NK-92 treated with Interleukin-12 subunit alpha and Interleukin-12 subunit beta, amount 100 ng/mL, for 24 hours (cell line): ENCODE data around the gene ST6GALNAC3.
"Not testable (repeated sequence)": the region's sequence is repeated elsewhere in the genome, so short reads cannot be mapped to it uniquely, and the experiment has no call there.

Experiments
- DNase-seq: peaks from one replicate; lab custom pipeline; 2025; lab: John Stamatoyannopoulos, UW

ST6GALNAC3 gene

GRCh38 chr1:76340056-76340455, 265.5 kb downstream of the ST6GALNAC3 start:
- no peak for DNase-seq

- not testable (repeated sequence) for DNase-seq
Measured at GRCh38 chr1:76341816-76342215, 267.3 kb downstream of the ST6GALNAC3 start.

GRCh38 chr1:76343356-76343755, 268.8 kb downstream of the ST6GALNAC3 start:
- no peak for DNase-seq

- no peak for DNase-seq
Measured at GRCh38 chr1:76351655-76352054, 277.1 kb downstream of the ST6GALNAC3 start.

DNA sequence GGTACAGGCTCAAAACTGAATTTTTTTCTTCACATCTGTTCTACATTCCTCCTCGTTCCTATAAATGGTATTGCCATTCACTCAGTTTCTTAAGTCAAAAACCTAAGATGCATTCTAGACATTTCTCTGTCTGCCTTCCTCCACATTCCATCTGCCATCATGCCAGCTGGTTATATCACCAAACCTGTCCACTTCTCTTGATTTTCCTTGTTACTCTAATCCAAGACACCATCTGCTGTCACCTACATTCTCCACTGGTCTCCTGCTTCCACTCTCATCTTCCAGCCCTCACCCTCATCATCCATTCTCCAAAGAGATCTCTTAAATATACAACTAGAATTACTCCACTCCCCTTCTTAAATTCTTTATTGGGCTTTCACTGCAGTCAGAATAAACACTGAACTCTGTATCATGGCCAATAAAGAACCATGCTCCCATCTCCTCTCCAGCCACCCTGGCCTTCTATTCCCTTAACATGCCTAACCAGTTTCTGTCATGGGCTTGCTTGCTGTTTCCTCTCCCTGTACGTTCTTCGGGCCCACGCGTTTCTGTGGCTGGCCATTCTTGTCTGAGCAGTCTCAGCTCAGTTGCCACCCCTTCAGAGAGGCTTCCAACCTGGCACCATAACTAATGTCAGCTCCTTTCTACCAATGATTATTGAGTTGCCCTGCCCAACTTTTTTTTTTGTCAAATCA, 278.3 kb downstream of the ST6GALNAC3 start:
- DNase-seq: no peak

DNA sequence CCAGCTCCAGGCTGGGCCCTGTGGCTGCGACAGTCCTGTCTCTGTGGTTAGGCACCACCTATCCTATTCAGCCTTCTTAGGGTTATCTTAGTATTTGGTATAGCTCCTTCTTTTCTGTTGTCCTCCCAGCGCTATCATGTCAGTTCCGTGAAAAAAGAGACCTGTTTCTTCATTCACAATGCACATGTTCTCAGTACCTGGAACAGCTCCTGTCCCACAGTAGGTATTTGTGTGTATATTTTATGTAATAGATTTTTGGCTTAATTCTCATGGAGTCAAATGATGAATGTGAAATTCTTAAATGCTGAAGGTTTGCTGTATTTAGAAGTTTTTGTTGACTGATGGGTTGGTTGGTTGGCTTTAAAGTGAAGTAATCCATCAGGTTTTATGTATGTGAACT, 279.7 kb downstream of the ST6GALNAC3 start:
- no peak for DNase-seq

DNA sequence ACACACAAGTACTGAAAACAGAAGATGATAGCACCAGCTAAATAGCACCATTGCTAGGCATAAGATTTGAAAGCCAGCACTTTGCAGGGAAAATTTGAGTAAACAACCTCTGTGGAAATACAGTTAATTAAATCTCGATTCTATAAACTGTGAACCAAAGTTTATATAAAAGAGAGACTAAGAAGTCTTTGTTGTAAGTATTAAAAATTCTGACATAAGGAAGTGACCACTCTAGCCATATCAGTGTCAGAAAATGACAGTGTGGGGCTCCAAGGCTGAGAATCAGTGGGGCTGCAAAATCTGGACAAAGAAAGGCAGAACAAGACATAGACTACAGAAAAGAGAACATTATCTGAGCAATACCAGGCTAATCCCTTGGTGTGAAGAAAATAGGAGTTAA, 292.2 kb downstream of the ST6GALNAC3 start:
- no peak for DNase-seq

DNA sequence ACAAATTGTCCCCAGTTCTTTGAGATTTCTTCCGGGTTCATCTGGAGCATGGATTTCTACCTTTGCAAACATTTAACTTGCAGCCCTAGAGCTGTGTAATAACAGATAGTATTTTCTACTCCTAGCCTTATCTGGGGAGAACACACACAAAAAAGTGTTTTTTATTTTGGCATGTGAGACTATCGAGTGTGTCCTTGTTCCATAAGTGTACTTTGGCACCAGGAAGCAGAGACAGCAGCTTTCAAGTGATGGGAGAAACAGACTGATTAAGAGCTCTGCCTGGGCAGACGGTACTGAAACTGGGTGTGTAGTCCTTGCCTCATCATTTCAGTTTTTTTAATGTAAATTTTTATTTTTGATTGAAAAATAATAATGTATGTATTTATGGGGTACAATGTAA, 297.4 kb downstream of the ST6GALNAC3 start:
- DNase-seq: no peak

DNA sequence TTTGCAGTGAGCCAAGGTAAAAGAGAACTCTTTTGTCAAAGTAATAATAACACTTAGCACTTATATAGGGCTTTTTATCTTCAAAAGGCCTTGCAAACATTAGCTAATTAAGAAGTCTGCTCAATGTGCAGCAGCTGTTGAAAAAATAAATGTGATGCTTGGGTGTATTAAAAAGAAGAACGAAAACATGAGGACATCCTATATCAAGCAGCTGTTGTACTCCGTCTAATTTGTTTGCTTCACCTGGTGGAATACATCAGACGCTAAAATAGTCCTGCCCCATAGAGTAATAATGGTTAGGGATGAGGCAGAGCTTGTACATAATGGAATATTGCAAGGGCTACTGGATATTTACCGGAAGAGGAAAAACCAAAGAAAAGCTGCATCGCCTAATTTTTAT, 299.5 kb downstream of the ST6GALNAC3 start:
- no peak for DNase-seq

DNA sequence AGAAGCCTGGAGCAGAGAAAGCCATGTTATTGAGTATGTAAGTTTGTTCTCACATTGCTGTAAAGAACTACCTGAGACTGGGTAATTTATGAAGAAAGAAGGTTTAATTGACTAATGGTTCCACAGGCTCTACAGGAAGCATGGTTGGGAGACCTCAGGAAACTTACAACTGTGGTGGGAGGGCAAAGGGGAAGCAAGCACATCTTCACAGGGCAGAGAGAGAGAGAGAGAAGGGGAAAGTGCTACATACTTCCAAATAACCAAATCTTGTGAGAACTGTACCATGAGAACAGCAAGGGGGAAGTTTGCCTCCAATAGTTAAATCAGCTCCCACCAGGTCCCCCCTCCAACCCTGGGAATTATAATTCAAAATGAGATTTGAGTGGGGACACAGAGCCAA, 302.7 kb downstream of the ST6GALNAC3 start:
- DNase-seq: no peak

DNA sequence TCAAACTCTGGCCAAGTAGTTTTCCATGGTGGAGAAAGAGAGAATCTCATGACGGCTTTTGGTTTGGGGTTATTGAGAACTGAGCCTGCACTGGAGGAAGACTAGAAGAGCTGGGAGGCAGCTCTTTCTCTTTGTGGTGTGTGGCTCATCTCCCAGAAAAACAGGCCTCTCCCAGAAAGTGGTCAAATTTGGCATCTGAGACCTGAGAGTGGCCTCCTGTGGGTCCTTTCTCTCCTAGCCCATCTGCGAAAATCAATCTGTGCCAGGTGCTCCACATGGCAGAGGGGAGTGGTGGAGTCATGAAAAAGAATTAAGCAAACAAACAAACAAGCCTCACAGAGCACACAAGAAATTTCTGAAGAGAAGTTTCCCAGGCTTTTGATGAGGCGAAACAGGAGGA, 305.0 kb downstream of the ST6GALNAC3 start:
- no peak for DNase-seq

DNA sequence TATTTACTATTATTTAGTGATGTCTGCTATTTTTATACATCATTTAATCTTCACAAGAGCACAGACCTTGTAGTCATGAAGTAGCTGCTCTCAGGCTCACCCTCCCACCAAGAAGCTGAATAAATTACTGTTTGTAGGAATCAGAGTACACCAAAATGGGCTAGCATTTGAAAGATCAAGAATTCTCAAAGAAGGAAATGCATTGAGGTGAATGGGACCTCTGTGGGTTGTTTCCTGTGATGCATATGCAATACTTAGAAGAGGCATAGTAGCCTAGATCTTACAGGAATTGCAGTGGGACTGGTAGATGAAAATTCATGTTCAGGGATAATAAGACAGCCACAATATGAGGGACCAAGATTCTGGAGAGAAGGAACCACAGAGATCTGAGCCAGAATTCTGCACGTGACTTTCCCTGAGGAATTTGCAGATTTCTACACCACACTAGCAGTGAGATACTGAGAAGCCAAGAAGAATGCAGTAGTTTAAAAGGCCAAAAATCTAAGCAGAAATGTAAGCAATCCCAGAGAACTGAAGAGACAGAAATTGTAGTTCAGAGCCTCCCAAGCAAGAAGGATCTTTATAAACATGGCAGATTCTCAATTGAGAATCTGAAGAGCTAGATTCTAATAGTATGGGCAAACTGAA, 307.0 kb downstream of the ST6GALNAC3 start:
- DNase-seq: no peak

GRCh38 chr1:76388261-76388660, 313.7 kb downstream of the ST6GALNAC3 start:
- DNase-seq: no peak

DNA sequence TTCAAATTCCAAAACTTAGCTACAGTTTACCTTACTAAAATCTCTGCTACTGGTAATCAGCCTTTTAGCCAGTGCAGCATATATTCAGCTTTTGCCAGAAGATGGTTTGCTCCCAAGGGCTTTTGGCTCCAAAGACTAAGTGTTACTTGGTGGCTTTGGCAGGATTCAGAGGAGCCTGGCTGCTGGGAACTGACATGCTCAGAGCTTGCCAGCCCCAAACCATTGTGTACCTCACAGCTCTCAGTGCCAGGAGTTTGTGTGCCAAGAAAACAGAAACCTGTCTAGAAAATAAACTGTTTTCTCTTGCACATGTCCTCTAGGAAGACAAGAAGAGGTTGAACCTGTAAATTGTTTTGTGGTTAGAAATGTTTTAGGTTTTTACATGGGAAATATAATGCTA, 315.9 kb downstream of the ST6GALNAC3 start:
- DNase-seq: no peak

- DNase-seq: no peak
Measured at GRCh38 chr1:76395059-76395458, 320.5 kb downstream of the ST6GALNAC3 start.

DNA sequence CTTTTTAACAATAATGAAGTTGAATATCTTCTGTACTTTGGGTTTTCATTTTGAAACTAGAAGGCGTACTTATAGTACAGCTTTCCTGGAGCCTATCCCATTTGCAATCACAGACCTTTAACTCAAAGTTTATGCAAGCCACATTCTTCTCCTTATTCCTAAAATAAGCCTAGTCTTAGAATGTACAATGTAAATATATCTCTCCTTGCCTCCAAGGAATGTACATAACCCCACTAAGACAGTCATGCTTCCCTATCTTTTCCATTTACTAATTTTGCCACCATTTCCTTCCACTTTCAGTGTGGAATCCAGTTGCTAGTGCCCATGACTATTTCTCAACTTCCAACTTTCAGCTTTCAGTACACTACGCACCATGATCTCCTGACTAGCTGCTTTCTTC, 327.6 kb downstream of the ST6GALNAC3 start:
- DNase-seq: no peak

DNA sequence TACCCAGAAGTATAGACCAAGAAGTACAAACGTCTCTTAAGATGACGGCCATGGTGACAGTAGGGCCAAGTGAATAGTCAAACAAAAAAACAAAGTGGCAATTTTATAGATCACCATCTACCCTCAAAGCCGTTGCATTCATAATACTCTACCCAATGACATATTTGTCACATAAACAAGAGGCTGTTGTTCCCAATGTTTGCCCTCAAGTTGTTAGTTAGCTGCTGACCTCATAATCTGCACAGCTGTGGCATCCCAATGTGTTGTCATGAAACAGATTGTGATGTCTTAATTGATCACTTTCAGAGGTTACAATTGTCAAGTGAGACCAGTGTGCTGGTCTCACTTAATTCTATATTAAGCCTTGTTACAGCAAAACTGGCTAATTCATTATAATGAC, 333.8 kb downstream of the ST6GALNAC3 start:
- DNase-seq: no peak

DNA sequence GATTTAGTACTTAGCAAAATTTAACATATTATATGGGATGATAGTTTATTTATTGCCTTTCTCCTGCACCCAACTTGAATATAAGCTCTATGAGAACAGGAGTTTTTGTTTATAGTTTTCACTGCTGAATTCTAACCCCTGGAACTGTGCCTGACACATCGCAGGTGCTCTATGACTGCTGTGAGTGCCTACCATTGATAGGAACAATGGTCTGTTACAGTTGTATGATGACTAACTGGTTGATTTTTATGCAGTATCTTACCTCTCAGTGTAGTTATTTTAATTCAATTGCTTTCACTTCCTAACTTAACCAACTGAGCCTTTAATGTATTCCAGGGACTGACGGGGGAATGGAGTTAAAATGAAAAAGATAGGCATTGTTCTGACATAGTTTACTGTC, 336.0 kb downstream of the ST6GALNAC3 start:
- DNase-seq: no peak

DNA sequence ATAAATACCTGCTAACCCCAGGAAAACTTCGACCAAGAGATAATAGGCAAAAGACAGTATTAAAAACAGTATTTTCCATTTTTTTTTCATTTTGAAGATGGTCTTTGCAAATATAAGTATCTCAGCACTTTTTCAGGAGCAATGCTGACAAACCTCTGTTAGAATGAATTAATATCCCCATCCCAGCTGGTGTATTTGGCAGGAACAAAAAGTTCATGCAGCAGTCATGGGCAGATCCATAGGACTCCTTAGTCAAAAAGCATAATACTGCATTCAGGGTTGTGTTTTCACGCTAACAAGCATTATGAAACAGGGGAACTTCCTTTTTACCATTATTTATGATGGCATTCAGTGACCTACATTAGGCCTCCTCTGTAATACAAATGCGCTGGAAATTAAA, 344.0 kb downstream of the ST6GALNAC3 start:
- DNase-seq: no peak

DNA sequence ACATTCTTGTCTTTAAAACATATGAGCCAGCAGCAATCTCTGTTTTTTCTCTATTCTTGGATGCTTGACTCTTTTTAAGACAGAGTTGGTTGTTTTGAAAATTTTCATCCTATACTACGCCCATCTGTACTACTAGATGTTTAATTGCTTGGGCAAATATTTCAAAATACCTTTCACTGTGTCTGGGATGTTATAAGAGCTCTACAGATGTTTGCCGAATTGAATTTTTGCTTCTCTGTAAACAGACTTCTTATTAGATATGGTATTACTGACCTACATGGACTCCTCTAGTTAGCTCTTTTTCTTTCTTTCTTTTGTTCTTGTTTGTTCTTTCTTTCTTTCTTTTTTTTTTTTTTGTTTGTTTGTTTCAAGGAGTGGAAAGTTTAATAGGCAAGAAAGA, 345.1 kb downstream of the ST6GALNAC3 start:
- no peak for DNase-seq

- no peak for DNase-seq
Measured at GRCh38 chr1:76425201-76426145, 350.9 kb downstream of the ST6GALNAC3 start.

- DNase-seq: no peak
Measured at GRCh38 chr1:76426606-76427005, 352.1 kb downstream of the ST6GALNAC3 start.

- no peak for DNase-seq
Measured at GRCh38 chr1:76428028-76428427, 353.5 kb downstream of the ST6GALNAC3 start.
